Activated CD8-positive, alpha-beta memory T cell treated with anti-CD3 and anti-CD28 coated beads, Interleukin-2, amount 50 U/mL, for 4 hours (primary cell): Measurements from ENCODE around the gene TXNDC11.
A peak's percentile ranks its signal among the peaks of the same experiment; 100 is the strongest.

Experiments used
- DNase-seq: peaks from one replicate; pipeline ENCODE4 v3.0.0-alpha.2; 2020

The TXNDC11 gene

GRCh38 chr16:11748404-11749254 lies 6.0 kb upstream of the TXNDC11 start:
- no peak for DNase-seq

DNA sequence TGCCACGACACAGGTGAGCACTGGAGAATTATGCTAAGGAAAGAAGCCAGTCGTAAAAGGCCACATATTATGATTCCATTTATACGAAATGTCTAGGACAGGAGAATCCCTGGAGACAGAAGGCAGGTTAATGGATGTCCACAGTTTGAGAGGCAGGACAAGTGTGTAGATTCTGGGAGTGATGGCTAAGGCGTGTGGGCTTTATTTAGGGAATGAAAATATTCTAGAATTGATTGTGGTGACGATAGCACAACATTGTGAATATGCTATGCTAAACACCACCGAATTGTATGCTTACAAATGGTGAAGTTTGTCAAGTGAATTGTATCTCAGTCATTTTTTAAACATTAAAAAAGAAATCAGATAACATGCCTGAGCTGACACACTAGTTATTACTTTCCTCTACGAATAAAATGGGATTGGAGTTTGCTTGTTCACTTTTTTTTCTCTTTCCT lies 5.3 kb upstream of the TXNDC11 start:
- no peak for DNase-seq

GRCh38 chr16:11744075-11744470 lies 1.4 kb upstream of the TXNDC11 start:
- DNase-seq: no peak

DNA sequence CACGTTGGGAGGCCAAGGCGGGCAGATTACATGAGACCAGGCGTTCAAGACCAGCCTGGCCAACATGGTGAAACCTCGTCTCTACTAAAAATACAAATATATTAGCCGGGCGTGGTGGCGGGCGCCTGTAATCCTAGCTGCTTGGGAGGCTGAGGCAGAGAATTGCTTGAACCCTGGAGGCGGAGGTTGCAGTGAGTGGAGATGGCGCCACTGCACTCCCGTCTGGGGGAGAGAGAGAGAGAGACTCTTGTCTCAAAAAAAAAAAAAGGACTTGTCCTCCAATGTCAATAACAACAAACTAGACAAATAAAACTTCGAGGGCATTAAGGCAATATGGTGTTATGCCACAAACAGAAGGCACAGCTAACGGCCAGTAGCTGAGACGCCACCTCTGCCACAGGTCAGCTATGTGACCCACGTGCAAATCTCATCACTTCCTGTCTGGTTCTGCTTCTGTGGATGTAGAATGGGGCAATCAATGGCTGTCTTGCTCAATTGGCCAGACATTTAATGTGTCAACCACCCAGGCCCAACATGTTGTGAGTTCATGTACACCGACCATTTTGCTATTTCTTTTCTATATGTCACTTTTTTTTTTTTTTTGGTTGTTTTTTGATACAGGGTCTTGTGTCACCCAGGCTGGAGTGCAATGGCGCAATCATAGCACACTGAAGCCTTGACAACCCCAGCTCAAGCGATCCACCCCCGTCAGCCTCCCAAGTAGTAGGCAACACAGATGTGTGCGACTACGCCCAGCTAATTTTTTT lies 834 bp upstream of the TXNDC11 start:
- DNase-seq: no peak

DNA sequence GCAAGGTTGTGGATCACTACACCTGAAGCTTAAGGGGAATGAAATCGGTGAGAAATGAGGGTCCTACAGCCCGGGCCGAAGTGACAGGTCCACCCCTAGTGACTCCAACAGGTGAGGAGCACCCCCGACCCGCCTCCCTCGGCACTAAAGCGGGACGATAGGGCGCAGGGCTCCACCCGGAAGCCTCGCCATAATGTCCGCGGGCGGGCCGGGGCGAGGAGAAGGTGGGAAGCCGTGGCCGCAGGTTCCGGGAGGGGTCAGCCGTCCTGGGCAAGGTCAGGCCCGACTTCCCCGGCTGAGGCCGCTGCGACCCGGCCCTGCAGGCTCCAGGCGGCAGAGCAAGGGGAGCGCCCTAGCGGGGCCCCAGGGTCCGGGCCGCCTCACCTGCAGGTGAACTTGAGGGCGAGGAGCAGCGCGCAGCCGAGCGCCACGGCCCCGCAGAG lies 543 bp downstream of the TXNDC11 start:
- DNase-seq: peak; percentile 43

- DNase-seq: no peak
Measured at GRCh38 chr16:11740567-11740966, 2.1 kb downstream of the TXNDC11 start.

GRCh38 chr16:11738742-11739544 lies 3.7 kb downstream of the TXNDC11 start:
- no peak for DNase-seq

DNA sequence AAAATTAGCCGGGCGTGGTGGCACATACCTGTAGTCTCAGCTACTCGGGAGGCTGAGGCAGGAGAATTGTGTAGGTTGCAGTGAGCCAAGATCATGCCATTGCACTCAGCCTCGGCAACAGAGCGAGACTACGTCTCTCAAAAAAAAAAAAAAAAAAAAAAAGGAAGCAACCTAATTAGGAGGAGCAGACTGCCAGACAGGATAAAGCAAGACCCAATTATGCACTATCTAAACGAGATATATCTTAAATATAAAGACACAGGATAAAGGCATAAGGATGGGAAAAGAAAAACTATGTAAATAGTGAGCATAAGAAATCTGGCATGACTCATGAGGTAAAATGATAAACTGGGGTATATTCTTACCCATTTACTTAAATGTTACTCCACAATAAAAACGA lies 4.9 kb downstream of the TXNDC11 start:
- DNase-seq: no peak

- no peak for DNase-seq
Measured at GRCh38 chr16:11736903-11737302, 5.8 kb downstream of the TXNDC11 start.

- DNase-seq: no peak
Measured at GRCh38 chr16:11735787-11736186, 6.9 kb downstream of the TXNDC11 start.

DNA sequence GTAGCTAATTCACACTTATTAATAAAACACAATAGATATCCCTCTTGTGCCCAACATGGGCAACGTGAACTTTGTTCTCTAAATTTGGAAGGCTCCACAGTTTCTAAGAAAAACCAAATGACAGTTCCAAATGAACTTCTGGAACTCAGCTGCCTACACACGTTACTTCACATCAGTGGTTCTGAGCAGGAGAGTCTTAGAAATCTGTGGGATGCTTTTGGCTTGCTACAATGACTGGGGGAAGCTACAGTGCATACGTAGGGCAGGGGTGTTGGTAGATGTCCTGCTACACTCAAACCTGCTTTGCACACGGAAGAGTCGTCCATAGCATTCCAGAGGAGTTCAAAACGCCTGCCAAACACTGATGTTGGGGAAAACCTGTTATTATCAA lies 8.0 kb downstream of the TXNDC11 start:
- no peak for DNase-seq

GRCh38 chr16:11734025-11734652 lies 8.5 kb downstream of the TXNDC11 start:
- no peak for DNase-seq

GRCh38 chr16:11731222-11731621 lies 11.4 kb downstream of the TXNDC11 start:
- DNase-seq: no peak

- DNase-seq: no peak
Measured at GRCh38 chr16:11729787-11730186, 12.9 kb downstream of the TXNDC11 start.

- DNase-seq: no peak
Measured at GRCh38 chr16:11727796-11728543, 14.7 kb downstream of the TXNDC11 start.

DNA sequence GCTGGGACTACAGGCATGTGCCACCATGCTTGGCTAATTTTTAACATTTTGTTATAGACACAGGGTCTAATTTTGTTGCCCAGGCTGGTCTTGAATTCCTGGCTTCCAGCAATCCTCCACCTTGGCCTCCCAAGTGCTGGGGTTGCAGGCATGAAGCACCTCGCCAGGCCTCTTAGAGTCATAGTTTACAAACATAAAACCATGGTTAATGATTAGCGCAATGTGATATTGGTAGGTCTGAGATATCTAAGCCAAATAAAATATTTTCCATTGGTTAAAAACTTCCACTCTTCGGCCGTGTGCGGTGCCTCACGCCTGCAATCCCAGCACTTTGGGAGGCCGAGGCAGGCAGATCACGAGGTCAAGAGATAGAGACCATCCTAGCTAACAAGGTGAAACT lies 16.6 kb downstream of the TXNDC11 start:
- no peak for DNase-seq

DNA sequence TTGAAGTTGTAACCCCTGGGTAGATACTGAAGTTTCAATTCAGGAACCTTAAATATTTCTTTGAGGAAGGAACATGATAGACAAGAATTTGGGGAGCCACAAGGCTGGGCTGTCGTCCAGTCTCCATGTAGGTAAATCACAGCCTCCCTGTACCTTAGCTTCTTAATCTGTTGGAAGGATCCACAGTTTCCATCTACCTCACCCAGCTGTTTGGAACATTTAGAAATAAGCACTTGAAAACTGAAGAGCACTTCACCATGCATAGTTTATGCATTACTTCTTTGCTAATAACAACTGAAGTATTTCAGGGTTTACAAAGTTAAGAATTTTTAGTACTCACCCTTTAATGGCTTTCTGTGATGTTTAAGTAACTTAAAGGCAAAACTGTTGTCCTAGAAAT lies 17.2 kb downstream of the TXNDC11 start:
- DNase-seq: no peak

- no peak for DNase-seq
Measured at GRCh38 chr16:11722468-11722808, 20.2 kb downstream of the TXNDC11 start.

GRCh38 chr16:11721781-11722467 lies 20.7 kb downstream of the TXNDC11 start:
- no peak for DNase-seq

- no peak for DNase-seq
Measured at GRCh38 chr16:11719762-11720161, 22.9 kb downstream of the TXNDC11 start.

GRCh38 chr16:11719171-11719570 lies 23.5 kb downstream of the TXNDC11 start:
- DNase-seq: no peak

- DNase-seq: no peak
Measured at GRCh38 chr16:11717811-11718210, 24.8 kb downstream of the TXNDC11 start.
